T-cell (primary cell): ENCODE results near the gene GRM8. TPM values are rescaled to one million over a fixed set of nuclear protein-coding genes. Genes with fewer than 3 reads are reported as not detected.

Experiments
- ATAC-seq, 4 experiments: fragments of 200-7000 bp in 3 of 4; fragments of 150-1000 bp in 1 of 4; cut with Tn5 transposase; replicated peaks in 1 of 4; 1 replicate in 3 of 4; 2 replicates in 1 of 4; pipeline ENCODE4 v1.10.0; 2021; ENCODE audit warnings: moderate library complexity in 3 of 4, mild to moderate bottlenecking in 2 of 4, moderate number of reproducible peaks in 1 of 4
- CTCF ChIA-PET, 2 donors: fragments of 300-600 bp; sonication (Branson Sonifier 250); formaldehyde crosslinking; loops; one replicate each; lab custom pipeline; 2022; ENCODE audit warnings: antibody characterized with exemption in 2 of 2; lab: Charles Lee
- POLR2A ChIA-PET, 2 donors: fragments of 300-600 bp; sonication (Branson Sonifier 250); formaldehyde crosslinking; loops; one replicate each; lab custom pipeline; 2022; ENCODE audit warnings: antibody characterized with exemption in 2 of 2; lab: Charles Lee
- DNase-seq, 35 experiments: peaks; one replicate each; pipeline versions ENCODE4 v3.0.0 to v3.0.0-alpha.2; 2013 to 2023
- H3K27ac ChIP-seq: one replicate; pipeline ENCODE4 v1.5.1; 2013; ENCODE audit warnings: low read length
- H3K27me3 ChIP-seq, 2 experiments: replicated peaks in 1 of 2; 1 replicate in 1 of 2; 2 replicates in 1 of 2; pipeline versions ENCODE4 v1.6.1 to v1.7.0; 2013; ENCODE audit warnings: low read length in 1 of 2, mixed read lengths in 1 of 2; ENCODE audit not compliant: control insufficient read depth in 2 of 2, insufficient read depth in 2 of 2; ENCODE audit errors: extremely low read depth in 1 of 2
- H3K36me3 ChIP-seq, 2 donors: 1 replicate in 1 of 2; 2 replicates in 1 of 2; pipeline versions ENCODE4 v1.6.1 to v1.7.0; 2013; ENCODE audit warnings: low read length in 1 of 2; ENCODE audit not compliant: control insufficient read depth in 2 of 2, insufficient read depth in 1 of 2; ENCODE audit errors: extremely low read depth in 1 of 2
- H3K4me1 ChIP-seq, 2 experiments: 1 replicate in 1 of 2; 2 replicates in 1 of 2; pipeline versions ENCODE4 v1.6.1 to v1.7.0; 2013; ENCODE audit warnings: low read length in 2 of 2, mixed read lengths in 1 of 2; ENCODE audit not compliant: insufficient read depth in 2 of 2, control insufficient read depth in 1 of 2; ENCODE audit errors: extremely low read depth in 1 of 2
- H3K4me3 ChIP-seq, 2 donors: 1 replicate in 1 of 2; 2 replicates in 1 of 2; pipeline versions ENCODE4 v1.5.1 to v1.7.0; 2013; ENCODE audit warnings: mild to moderate bottlenecking in 2 of 2, low read length in 1 of 2, moderate library complexity in 1 of 2; ENCODE audit not compliant: control insufficient read depth in 1 of 2; ENCODE audit errors: extremely low read depth in 1 of 2
- H3K9me3 ChIP-seq: 2 replicates; pipeline ENCODE4 v1.7.0; 2013
- H3K27ac Mint-ChIP-seq, 2 donors: one replicate each; pipeline ENCODE4 v1.8.0; 2020 to 2021; ENCODE audit warnings: mild to moderate bottlenecking in 2 of 2, mixed read lengths in 2 of 2
- H3K27me3 Mint-ChIP-seq, 2 donors: one replicate each; pipeline ENCODE4 v1.8.0; 2021 to 2022; ENCODE audit warnings: mixed read lengths in 2 of 2
- H3K36me3 Mint-ChIP-seq: one replicate; pipeline ENCODE4 v1.8.0; 2021; ENCODE audit warnings: mixed read lengths
- H3K4me1 Mint-ChIP-seq, 3 donors: one replicate each; pipeline ENCODE4 v1.8.0; 2020 to 2022; ENCODE audit warnings: mixed read lengths in 3 of 3, mild to moderate bottlenecking in 1 of 3
- H3K4me3 Mint-ChIP-seq, 3 donors: one replicate each; pipeline ENCODE4 v1.8.0; 2020 to 2022; ENCODE audit warnings: mild to moderate bottlenecking in 3 of 3, mixed read lengths in 3 of 3, moderate library complexity in 3 of 3
- H3K9me3 Mint-ChIP-seq, 3 donors: one replicate each; pipeline ENCODE4 v1.8.0; 2020 to 2022; ENCODE audit warnings: mixed read lengths in 3 of 3
- WGBS: methylation state at CpG from one replicate; pipeline ENCODE4 v1.1.5; 2013; ENCODE audit warnings: missing lambda C conversion rate; ENCODE audit not compliant: insufficient coverage; 5-methylcytosine and 5-hydroxymethylcytosine counted together
- total RNA-seq, 35 experiments: library from RNA in 6 of 35; stranded (reverse) in 6 of 35; fragments of 120-200 nt in 1 of 35; gene quantifications; one replicate each; pipeline versions ENCODE4 v1.2.1 to v1.2.4 and lab custom pipeline; 2013 to 2026

GRM8 gene
- total RNA-seq, 5 donors from 2014 or later (not counting 1 experiment from before 2014, with no cell fraction given), result not detected

DNA sequence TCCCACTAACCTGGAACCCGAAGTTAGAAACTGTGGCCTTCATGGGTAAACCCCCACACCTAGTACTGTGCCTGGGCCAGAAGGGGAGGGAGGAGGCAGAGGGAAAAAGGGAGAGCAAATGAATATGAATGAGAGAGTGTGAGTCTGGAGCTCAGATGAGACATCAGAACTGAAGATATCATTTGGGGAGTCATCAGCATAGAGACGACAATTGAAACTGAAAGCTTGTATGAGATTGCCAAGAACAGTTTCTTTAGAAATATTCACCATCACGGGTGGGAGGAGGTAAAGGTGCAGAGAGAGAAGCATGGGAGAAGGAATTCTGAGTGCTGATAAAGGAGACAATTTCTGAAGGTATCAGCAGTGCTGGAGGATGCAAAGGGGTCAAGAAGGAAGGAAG lies 171.2 kb downstream of the GRM8 start:
- CTCF ChIA-PET, result no interaction called here
- ATAC-seq (no peak), DNase-seq (no peak)
- no peaks in the 10 kb centered on the region for H3K9me3 ChIP-seq
- H3K27ac ChIP-seq, result no peak overlapping the region
- WGBS, result 45% methylated on average over 2 of the region's 3 CpGs
- Mint-ChIP-seq H3K4me3 (no peak overlapping the region), H3K36me3 (no peaks in the 10 kb centered on the region), H3K27ac (no peak overlapping the region), H3K9me3 (no peaks in the 10 kb centered on the region), H3K4me1 (no peaks in the 10 kb centered on the region), H3K27me3 (peaks cover 6 to 18% of the 10 kb centered on the region in 2 donors)
- no peaks in the 10 kb centered on the region for H3K36me3 ChIP-seq
- peaks cover 0 to 2% of the 10 kb centered on the region in 2 experiments for H3K27me3 ChIP-seq
- no peaks in the 10 kb centered on the region for H3K4me1 ChIP-seq
- POLR2A ChIA-PET, result no interaction called here
- H3K4me3 ChIP-seq, result no peak overlapping the region

DNA sequence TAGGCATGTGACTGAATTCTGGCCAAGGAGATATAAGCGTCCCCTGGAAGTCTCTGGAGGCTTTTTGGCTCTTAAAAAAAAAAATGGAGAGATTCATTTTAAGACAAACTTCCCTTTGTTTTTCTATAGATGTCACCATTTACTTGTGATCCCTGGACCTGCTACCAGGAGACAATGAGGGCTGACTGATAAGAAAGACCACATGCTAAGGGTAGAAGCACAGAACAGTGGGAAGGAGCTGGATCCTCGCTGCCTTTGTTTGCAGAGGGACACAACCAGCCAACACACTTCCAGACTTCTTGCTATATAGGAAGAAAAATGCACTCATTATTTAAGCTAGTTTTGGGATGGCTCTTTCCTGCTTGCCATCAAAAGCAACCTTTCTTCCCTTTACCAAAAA lies 172.2 kb downstream of the GRM8 start:
- H3K4me1 ChIP-seq, result no peaks in the 10 kb centered on the region
- ChIA-PET CTCF (no interaction called here), POLR2A (no interaction called here)

DNA sequence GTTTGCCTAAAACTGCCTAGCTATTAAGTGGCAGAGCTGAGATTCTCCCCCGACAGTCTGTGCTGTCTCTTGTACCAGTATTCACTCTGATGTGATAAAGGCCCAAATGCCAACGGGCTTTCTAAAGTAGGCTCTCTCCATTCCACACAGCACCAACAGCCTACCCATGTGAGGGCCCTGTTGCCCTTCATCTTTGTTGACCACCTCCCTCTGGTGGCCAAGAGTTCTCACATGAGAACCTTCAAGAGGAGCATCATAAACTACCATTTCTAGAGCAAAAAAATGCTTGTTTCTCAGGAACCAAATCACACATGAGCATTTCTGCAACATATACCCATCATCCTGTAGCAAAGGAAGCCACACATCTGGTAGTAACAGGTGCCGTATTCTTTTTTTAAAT lies 185.8 kb downstream of the GRM8 start:
- no peaks in the 10 kb centered on the region for H3K4me1 Mint-ChIP-seq
- H3K9me3 Mint-ChIP-seq, result peaks cover 6 to 17% (median 17%) of the 10 kb centered on the region in 3 donors
- no peaks in the 10 kb centered on the region for H3K27me3 ChIP-seq
- DNase-seq, result no peak
- H3K27me3 Mint-ChIP-seq, result peaks cover 10 to 11% of the 10 kb centered on the region in 2 donors
- ChIA-PET POLR2A (no interaction called here), CTCF (no interaction called here)
- H3K4me1 ChIP-seq, result no peaks in the 10 kb centered on the region
- 46% methylated on average over 2 of the region's 3 CpGs for WGBS
- no peaks in the 10 kb centered on the region for H3K9me3 ChIP-seq
- H3K36me3 Mint-ChIP-seq, result no peaks in the 10 kb centered on the region
- no peak for ATAC-seq
- H3K4me3 Mint-ChIP-seq, result no peak overlapping the region
- no peak overlapping the region for H3K27ac ChIP-seq
- H3K4me3 ChIP-seq, result no peak overlapping the region
- no peak overlapping the region for H3K27ac Mint-ChIP-seq
- no peaks in the 10 kb centered on the region for H3K36me3 ChIP-seq

More for the DNA sequence above, 172.2 kb downstream of the GRM8 start:
- no peaks in the 10 kb centered on the region for H3K36me3 ChIP-seq
- no peaks in the 10 kb centered on the region for H3K9me3 ChIP-seq
- peaks cover 6 to 17% of the 10 kb centered on the region in 2 donors for H3K27me3 Mint-ChIP-seq
- DNase-seq (no peak), ATAC-seq (no peak)
- no CpG with 5 or more reads among the region's 2 CpGs for WGBS
- H3K4me3 ChIP-seq, result no peak overlapping the region
- no peaks in the 10 kb centered on the region for H3K4me1 Mint-ChIP-seq
- no peak overlapping the region for H3K27ac Mint-ChIP-seq
- H3K4me3 Mint-ChIP-seq, result no peak overlapping the region
- H3K27me3 ChIP-seq, result peaks cover 0 to 2% of the 10 kb centered on the region in 2 experiments
- H3K9me3 Mint-ChIP-seq, result no peaks in the 10 kb centered on the region
- H3K36me3 Mint-ChIP-seq, result no peaks in the 10 kb centered on the region
- H3K27ac ChIP-seq, result no peak overlapping the region

DNA sequence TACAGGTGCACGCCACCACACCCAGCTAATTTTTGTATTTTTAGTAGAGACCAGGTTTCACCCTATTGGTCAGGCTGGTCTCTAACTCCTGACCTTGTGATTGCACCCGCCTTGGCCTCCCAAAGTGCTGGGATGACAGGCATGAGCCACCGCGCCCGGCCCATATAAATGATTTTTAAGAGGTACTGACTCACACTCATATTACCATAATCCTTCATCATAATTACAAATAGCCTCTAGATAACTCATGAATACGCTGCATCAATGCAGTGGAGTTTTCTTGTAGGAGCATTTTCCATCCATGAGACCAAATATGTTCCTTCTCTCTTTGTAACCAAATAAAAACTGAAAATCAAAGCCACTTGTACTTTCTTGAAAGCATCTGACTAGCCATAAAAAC lies 193.3 kb downstream of the GRM8 start:
- Mint-ChIP-seq H3K9me3 (peaks cover 0 to 11% (median 10%) of the 10 kb centered on the region in 3 donors), H3K4me1 (no peaks in the 10 kb centered on the region), H3K36me3 (no peaks in the 10 kb centered on the region), H3K4me3 (no peak overlapping the region), H3K27ac (no peak overlapping the region), H3K27me3 (peaks cover 9 to 12% of the 10 kb centered on the region in 2 donors)
- Histone ChIP-seq H3K27ac (no peak overlapping the region), H3K4me3 (no peak overlapping the region), H3K9me3 (no peaks in the 10 kb centered on the region), H3K36me3 (no peaks in the 10 kb centered on the region), H3K4me1 (no peaks in the 10 kb centered on the region), H3K27me3 (no peaks in the 10 kb centered on the region)
- 79% methylated on average over 2 of the region's 6 CpGs for WGBS
- ChIA-PET CTCF (no interaction called here), POLR2A (no interaction called here)
- DNase-seq, result no peak
- no peak for ATAC-seq

DNA sequence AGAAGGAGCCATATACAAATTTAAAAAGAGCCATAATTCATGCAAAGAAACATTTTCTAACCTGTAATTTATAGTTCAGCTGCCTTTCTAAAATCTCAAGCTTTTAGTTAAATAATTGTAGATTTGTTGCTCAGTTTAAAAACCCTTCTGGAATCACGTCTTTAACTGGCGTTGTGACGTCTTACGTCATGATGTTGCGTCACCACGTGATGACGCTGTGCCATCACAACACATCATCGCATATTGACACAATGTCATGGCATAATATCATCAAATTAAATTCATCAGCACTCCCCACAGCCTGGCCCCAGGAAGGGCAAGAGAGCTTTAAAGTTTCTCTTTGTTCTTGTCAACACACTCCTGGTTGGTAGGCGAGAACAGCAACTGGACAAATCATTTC lies 194.8 kb downstream of the GRM8 start:
- Mint-ChIP-seq H3K9me3 (no peaks in the 10 kb centered on the region), H3K36me3 (no peaks in the 10 kb centered on the region), H3K27me3 (peaks cover 4 to 12% of the 10 kb centered on the region in 2 donors), H3K4me3 (no peak overlapping the region), H3K4me1 (no peaks in the 10 kb centered on the region), H3K27ac (no peak overlapping the region)
- Histone ChIP-seq H3K4me3 (no peak overlapping the region), H3K4me1 (no peaks in the 10 kb centered on the region), H3K36me3 (no peaks in the 10 kb centered on the region), H3K27ac (no peak overlapping the region), H3K27me3 (no peaks in the 10 kb centered on the region), H3K9me3 (no peaks in the 10 kb centered on the region)
- ChIA-PET POLR2A (no interaction called here), CTCF (no interaction called here)
- 76% methylated on average over 8 of the region's 9 CpGs for WGBS
- no peak for DNase-seq
- no peak for ATAC-seq

DNA sequence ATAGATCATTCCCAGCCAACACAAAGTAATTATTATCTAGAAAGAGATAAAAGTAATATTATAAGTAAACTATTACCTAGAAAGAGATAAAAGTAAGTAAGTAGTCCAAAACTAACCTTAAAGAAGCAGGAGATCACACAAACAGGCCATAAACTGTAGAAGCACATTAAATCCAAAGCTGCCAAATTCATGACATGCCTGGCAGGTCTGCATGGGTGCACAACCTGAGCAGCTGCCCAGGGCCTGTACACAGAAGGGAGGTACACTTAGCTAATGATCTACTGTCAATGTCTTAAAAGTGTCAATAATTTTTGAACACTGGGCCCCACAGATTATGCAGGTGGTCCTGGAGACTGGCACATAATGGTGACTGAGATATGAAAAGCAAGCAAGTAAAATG lies 196.5 kb downstream of the GRM8 start:
- no peak overlapping the region for H3K4me3 ChIP-seq
- no peaks in the 10 kb centered on the region for H3K36me3 Mint-ChIP-seq
- H3K9me3 Mint-ChIP-seq, result no peaks in the 10 kb centered on the region
- H3K27ac ChIP-seq, result no peak overlapping the region
- ChIA-PET CTCF (no interaction called here), POLR2A (no interaction called here)
- ATAC-seq (no peak), DNase-seq (no peak)
- H3K4me1 Mint-ChIP-seq, result no peaks in the 10 kb centered on the region
- H3K4me1 ChIP-seq, result no peaks in the 10 kb centered on the region
- H3K27me3 ChIP-seq, result no peaks in the 10 kb centered on the region
- no peak overlapping the region for H3K4me3 Mint-ChIP-seq
- no peaks in the 10 kb centered on the region for H3K36me3 ChIP-seq
- H3K9me3 ChIP-seq, result no peaks in the 10 kb centered on the region
- peaks cover 0 to 4% of the 10 kb centered on the region in 2 donors for H3K27me3 Mint-ChIP-seq
- H3K27ac Mint-ChIP-seq, result no peak overlapping the region

DNA sequence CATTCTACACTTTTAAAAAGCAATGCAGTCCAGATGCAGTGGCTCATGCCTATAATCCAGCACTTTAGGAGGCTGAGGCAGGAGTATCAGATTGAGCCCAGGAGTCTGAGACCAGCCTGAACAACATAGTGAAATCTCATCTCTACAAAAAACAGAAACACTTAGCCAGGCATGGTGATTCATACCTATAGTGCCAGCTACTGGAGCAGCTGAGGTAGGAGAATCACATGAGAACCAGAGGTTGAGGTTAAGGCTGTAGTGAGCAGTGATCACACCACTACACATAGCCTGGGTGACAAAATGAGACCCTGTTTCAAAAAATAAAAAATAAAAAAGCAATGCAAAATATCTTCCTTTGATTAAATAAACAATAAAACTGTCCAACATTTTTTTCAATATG lies 205.2 kb downstream of the GRM8 start:
- CTCF ChIA-PET, result no interaction called here
- peaks cover 0 to 17% of the 10 kb centered on the region in 2 donors for H3K27me3 Mint-ChIP-seq
- Histone ChIP-seq H3K36me3 (no peaks in the 10 kb centered on the region), H3K4me1 (no peaks in the 10 kb centered on the region), H3K27me3 (no peaks in the 10 kb centered on the region), H3K27ac (no peak overlapping the region), H3K9me3 (no peaks in the 10 kb centered on the region), H3K4me3 (no peak overlapping the region)
- H3K36me3 Mint-ChIP-seq, result no peaks in the 10 kb centered on the region
- no peak for DNase-seq
- no peak for ATAC-seq
- H3K4me1 Mint-ChIP-seq, result no peaks in the 10 kb centered on the region
- no peaks in the 10 kb centered on the region for H3K9me3 Mint-ChIP-seq
- POLR2A ChIA-PET, result no interaction called here
- no peak overlapping the region for H3K4me3 Mint-ChIP-seq
- no peak overlapping the region for H3K27ac Mint-ChIP-seq
